Left renal pelvis (tissue), 4 donors: ENCODE measurements around the gene TARS3. TPM values are rescaled to one million over a fixed set of nuclear protein-coding genes. Genes with fewer than 3 reads are reported as not detected.

Experiments used
- DNase-seq, 4 donors: peaks; one replicate each; pipeline ENCODE4 v3.0.0-alpha.2; 2013; ENCODE audit warnings: low read depth in 4 of 4, low spot score in 3 of 4
- polyA plus RNA-seq, 4 donors: library from polyadenylated mRNA; unstranded; fragments of 120-200 nt; gene quantifications; one replicate each; pipeline ENCODE4 v1.2.1, GENCODE V29; 2013; ENCODE audit not compliant: insufficient read length in 4 of 4

Gene TARS3
- polyA plus RNA-seq, 4 donors: 16.3 to 23.0 (median 21.6) TPM

DNA sequence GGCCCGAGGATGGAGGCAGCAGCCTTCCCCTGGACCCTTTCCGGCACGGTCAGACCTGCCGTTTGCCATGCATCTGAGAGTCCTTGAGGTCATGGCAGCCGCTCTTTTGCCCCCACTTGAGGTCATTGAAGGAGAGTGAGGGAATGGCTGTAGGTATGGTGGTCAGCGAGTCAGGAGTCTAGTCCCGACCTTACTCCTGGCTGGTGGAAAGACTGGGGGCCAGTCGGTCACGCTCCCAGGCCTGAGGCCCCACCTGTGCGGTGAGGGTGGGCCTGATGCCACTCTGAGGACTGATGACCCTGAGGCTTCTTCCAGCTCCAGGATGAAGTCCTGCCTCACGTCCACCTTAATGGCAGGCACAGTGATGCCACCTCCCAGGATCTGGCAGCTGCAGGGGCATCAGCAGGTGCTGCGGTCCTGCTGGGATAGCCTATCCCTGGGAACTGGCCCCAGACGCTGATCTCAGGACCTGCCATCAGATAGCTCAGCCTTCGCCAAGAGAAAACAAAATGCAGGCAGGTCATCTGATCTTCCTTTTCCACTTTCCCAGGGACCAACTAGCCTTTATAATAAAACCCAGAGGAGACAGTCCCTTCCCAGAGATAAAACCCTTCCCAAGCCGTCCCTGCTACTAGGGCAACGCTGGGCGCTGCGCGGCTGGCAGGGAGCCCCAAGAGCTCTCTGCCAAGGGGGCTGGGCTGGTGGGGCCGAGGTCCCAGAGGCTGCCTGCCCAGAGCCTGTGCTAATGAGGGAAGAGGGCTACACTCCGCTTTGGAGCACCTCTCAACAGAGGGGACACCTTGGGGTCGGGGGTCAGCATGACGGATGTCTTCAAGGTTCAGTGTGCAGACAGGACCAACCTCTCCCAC, 114.3 kb downstream of the TARS3 start:
- no peak for DNase-seq

DNA sequence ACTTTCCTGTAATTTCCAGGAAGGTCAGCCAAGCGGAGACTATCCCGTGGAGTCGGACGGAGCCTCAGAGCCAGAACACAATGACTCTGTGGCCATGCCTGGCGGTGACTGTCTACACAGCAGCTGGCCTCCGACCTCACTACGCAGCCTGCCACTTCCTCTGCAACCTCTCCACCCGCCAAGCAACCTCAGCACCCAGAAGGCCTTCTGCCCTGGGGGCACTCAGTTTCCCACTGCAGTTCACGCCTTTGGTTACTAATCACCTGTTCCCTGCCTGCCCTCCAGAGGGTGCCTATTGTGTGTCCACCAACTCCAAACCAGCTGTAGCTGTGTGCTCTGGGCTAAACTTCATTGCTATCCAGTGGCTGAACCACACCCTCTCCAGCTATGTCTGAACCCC, 116.1 kb downstream of the TARS3 start:
- DNase-seq: no peak

DNA sequence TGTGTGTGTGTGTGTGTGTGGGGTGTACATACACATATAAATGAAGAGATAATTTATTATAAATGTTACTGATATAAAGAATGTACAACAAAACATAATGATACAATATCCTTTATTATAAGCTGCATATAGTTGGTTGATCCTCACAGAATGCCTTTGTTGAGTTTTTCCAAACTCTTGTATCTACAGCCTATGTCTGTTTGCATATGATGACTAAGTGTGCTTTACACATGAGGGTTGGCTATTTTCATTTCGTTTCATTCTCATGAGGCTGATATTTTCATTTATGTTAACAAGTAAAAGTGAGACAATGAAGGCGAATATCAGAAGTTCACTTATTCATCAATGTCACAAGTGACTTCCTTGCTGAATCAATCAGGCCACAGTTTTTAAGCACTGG, 117.2 kb downstream of the TARS3 start:
- no peak for DNase-seq

DNA sequence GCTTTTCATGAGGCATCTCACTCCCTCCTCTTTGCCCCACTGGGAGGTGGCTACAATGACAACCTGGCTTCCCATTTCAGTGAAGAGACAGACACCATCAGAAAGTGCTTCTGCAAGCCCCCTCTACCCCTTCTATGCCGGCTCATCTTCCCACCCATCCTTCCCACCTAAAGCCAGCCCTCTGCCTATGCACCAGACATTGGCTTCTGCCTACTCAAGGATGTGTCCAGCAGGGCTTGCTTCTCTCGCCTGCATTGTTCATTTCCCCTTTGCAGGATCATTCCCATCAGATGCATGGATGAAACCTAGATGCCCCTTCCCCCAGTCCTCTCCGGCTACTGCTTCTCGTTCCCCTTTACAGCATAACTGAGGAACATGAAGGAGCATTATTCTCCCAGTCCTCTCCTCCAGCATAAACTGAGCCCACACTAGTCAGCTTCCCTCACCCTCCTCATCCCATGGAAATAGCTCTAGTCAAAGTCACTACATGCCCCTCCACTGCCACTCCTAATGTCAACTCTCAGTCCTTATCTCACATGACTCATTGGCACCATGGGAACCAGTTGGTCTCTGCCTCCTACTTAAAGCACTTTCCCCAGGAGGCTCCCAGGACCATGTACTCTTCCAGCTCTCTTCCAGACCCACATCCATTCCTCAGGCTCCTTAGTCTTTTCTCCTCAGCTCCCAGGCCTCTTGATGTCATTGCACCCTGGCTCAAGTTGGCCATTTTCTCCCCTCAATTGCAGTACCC, 120.0 kb downstream of the TARS3 start:
- no peak for DNase-seq

Other genes starting within 250 kb of the TARS3 start
- gene PCSK6, start 234.8 kb downstream of the TARS3 start, polyA plus RNA-seq: 1 to 10 TPM; 6.5 to 8.9 (median 7.6) TPM
- 10 to 100 TPM; 63.5 to 73.2 (median 69.8) TPM for gene TM2D3, start 72.1 kb downstream of the TARS3 start, polyA plus RNA-seq
- not detected for gene OR4F6, start 79.0 kb upstream of the TARS3 start, polyA plus RNA-seq
- gene OR4F15, start 87.7 kb upstream of the TARS3 start, polyA plus RNA-seq: not detected